GM23248 (cell line): ENCODE data around the gene DLG2.

ENCODE experiments used
- EZH2 ChIP-seq: fragments of 200-600 bp; sonication (generic); IDR thresholded peaks from 2 replicates; pipeline ENCODE4 v1.6.1; 2018; ENCODE audit warnings: antibody characterized with exemption, mild to moderate bottlenecking; ENCODE audit not compliant: insufficient read depth, poor library complexity, severe bottlenecking
- EZH2phosphoT487 ChIP-seq: fragments of 200-600 bp; sonication (generic); IDR thresholded peaks from 2 replicates; pipeline ENCODE4 v1.6.1; 2018; ENCODE audit warnings: antibody characterized with exemption, moderate library complexity, mild to moderate bottlenecking, low read depth; ENCODE audit not compliant: insufficient read depth

DNA sequence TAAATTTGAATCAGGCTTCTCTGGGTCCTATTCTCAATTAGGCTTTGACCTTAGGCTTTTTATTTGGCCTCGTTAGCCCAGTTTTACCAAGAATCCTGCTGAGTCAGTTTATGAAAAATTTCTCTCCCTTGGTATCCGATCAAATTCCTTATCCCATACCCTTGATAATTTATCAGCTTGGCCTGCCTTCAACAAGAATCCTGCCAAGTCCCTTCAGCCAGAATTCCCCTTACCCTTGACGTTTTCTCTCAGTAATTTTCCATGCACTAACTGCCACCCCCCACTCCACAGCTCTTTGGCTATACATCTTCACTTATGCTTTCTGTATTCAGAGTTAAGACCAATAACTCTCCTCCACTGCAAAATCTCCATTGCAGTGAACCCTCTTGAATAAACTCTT, 1530.0 kb downstream of the DLG2 start:
- no peak for TF ChIP-seq EZH2
- no peak for TF ChIP-seq EZH2phosphoT487
